Medulla oblongata (tissue), 1 donor: ENCODE results near the gene RNF207.
"Not testable (repeated sequence)": the region's sequence is repeated elsewhere in the genome, so short reads cannot be mapped to it uniquely, and the experiment has no call there.

Experiments
- DNase-seq: peaks from one replicate; pipeline ENCODE4 v3.0.0-alpha.2; 2015; ENCODE audit errors: extremely low spot score

RNF207 gene

DNA sequence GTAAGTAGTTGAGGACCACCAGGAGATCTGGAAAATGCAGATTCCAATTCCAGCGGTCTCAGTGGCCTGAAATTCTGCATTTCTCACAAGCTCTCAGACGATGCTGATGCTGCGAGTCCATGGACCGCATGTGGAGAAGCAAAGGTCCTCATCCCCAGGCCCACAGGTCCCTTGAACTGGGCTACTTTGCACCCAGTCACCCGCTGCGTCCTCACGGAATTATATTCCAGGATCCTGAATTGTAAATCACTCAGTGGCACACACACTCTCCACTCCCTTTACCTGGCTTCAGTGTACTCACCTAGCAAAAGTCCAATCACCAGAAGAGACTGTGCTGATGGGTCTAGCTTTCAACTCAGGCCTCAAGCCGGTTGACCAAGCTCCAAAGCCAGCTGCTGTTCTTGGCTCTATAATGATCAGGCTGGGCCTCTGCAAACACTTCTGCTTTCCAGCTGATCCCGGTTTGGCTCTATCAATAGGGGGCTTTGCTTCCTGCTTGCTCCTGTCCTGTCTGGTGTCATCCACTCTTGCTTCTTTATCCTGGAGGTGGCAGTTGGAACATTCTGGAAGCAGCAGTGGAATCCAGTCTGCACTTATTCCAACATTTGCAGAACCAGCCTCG lies 5.6 kb upstream of the RNF207 start:
- DNase-seq: no peak

DNA sequence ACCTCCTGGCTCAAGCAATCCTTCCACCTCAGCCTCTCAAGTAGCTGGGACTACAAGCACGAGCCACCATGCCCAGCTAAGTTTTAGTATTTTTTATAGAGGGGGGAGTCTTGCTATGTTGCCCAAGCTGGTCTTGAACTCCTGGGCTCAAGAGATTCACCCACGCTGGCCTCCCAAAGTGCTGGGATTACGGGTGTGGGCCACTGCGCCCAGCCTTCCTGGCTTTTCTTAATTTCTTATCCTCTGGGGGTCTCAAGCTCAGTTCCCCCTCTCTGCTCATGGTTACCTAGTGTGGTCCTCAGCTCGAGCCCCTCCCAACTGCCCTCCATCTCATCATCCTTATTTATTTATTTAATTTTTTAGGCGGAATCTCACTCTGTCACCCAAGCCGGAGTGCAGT lies 3.7 kb upstream of the RNF207 start:
- no peak for DNase-seq

GRCh38 chr1:6206520-6206855 lies 569 bp downstream of the RNF207 start:
- no peak for DNase-seq

- no peak for DNase-seq
Measured at GRCh38 chr1:6207075-6207885, 1.4 kb downstream of the RNF207 start.

DNA sequence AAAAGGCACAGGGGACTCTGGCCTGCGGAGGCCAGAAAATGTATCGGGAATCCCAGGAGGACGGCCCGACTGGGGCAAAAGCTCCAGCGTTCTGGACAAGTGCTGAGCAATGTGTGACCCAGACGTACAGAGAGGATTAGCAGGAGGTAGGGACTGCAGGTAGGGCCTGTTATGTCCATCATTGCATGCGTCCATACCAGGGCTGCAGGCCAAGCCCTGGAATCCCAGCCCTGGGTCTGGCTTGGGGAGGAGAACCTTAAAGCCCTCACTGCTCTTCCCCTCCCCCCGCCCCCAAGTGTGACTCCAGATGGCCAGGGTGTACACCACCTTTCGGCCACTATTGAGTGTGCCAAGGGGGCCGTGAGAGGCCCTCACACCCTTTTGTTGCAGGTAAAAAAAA lies 2.0 kb downstream of the RNF207 start:
- no peak for DNase-seq

GRCh38 chr1:6208723-6209660 lies 3.1 kb downstream of the RNF207 start:
- DNase-seq: peak; percentile 17

GRCh38 chr1:6209661-6210580 lies 4.0 kb downstream of the RNF207 start:
- no peak for DNase-seq

- no peak for DNase-seq
Measured at GRCh38 chr1:6210591-6211355, 4.9 kb downstream of the RNF207 start.

- DNase-seq: no peak
Measured at GRCh38 chr1:6211731-6212130, 5.8 kb downstream of the RNF207 start.

GRCh38 chr1:6212193-6212959 lies 6.5 kb downstream of the RNF207 start:
- no peak for DNase-seq

GRCh38 chr1:6218375-6219164 lies 12.7 kb downstream of the RNF207 start:
- no peak for DNase-seq

DNA sequence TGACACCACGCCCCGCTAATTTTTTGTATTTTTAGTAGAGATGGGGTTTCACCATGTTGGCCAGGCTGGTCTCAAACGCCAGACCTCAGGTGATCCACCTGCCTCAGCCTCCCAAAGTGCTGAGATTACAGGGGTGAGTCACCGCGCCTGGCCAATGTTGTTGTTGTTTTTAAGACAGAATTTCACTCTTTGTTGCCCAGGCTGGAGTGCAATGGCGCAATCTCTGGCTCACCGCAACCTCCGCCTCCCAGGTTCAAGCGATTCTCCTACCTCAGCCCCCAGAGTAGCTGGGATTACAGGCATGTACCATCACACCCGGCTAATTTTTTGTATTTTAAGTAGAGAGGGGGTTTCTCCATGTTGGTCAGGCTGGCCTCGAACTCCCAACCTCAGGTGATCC lies 13.7 kb downstream of the RNF207 start:
- DNase-seq: not testable (repeated sequence)

DNA sequence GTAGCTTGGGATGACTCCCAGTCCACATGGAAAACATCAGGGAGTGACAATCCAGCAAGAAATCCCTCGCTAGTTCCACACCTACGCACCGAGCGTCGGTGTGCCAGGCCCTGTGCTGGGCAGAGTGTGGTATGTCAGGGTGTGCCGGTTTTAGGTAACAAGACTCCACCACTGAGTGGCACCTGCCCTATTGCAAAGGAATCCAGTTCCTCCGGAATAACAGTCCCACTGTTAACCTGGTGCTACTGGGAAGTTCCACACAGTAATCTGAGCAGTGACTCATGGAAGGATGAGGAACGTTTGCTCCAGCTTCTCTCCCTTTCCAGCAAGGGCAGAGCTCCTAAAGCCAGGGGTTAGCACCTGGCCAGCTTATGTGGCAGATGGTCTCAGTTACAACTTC lies 14.3 kb downstream of the RNF207 start:
- no peak for DNase-seq

DNA sequence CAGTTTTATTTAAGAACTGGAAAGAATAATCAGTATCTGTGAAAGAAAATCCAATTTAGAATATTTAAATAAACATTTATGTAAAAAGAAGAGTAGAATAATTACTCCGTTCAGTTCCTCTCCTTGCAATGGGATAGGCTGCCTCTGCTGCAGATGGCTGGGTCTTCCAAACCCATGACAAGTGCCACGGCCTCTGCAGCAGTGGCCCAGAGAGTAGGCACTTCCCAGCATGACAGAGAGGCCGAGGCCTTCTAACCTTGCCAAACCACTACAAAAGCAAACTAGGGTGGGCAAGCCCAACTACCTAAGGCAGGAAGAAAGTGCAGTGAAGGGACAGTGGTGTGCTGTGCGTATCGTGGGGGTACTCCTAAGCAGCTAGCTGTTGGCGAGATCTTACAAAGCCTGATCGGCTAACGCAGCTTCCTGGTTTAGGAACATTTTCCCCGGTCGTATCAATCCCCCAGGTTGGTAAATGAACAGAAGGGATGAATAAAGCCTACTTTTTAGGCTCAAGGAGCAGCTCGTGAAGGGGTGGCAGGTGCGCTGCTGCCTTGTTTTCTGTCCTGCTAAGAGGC lies 15.4 kb downstream of the RNF207 start:
- no peak for DNase-seq

DNA sequence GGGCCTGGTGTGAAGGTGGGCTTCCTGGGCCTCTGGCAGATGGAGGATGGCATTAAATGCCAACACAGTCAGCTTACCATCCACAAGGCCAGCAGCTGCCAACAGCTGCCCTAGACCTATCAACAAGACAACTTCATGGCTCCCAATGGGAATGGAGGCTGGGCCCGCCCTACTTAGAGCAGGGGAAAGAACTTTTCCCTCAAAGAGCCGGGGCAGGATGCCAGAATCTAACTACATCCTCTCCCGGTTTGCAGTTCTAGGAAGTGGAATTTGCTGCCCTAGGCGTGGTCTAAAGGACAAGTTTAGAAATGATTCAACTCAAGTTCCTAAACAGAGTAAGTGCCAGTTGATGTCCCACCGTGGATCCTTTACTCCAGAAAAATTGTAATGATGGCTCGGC lies 16.7 kb downstream of the RNF207 start:
- no peak for DNase-seq

- DNase-seq: no peak
Measured at GRCh38 chr1:6223617-6224016, 17.7 kb downstream of the RNF207 start.

DNA sequence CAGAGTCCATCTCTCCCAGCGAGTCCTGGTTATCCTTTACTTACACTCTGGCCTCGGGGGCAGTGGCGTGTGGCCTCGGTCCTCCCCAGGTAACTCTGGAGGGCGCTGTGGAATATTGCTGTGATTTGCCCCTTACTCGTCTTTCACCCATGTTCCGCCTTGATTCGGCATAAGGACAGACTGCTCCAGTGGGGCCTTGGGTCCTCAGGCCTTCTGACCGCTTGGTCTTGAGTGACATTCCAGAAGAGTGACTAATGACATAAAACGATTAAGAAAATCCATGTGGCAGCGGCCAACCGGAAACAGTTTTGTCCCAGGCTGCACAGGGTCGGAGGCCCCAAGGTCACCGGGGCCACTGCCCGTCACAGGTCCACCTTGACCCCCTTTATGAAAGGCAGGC lies 18.8 kb downstream of the RNF207 start:
- DNase-seq: no peak

GRCh38 chr1:6225651-6226050 lies 19.7 kb downstream of the RNF207 start:
- no peak for DNase-seq

DNA sequence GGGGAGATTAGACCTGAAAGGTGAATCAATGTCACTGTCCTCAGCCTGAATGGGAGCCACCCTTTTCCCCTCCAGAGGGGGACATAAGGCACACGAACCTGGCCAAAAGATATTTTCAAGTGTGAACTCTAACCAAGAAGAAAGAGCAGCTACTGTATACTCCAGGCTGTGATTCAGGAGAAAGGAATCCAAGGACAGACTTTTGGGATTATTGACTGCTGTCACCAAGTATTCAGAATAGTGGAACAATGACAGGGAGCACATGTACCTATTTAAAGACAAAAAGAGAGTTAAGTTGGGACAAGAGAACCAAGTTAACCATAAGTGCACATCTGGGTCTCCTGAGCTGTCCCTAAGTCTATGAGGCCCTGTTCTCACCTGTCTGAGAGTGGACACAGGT lies 27.5 kb downstream of the RNF207 start:
- DNase-seq: no peak
